Measurements from ENCODE around the gene ELAVL3.
"Not testable (repeated sequence)": the region's sequence is repeated elsewhere in the genome, so short reads cannot be mapped to it uniquely, and the experiment has no call there.

The ELAVL3 gene

DNA sequence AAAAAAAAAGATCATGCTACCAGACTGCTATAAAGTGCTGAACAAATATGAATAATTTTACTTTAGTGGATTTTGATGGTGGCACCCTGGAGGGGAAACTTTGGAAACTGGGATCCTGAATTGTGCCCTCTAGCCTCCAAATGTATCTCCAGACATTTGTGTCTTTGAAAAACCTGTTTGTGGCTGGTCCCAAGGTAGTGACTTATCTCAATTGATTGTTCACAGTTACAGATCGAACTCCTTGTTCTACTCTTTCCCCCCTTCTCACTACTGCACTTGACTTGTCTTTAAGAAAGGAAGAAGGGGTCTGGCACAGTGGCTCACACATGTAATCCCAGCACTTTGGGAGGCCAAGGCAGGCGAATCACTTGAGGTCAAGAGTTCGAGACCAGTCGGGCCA, 72.3 kb downstream of the ELAVL3 start:
- no peaks in the 10 kb centered on the region for H3K27me3 ChIP-seq (ENCODE audit: insufficient read depth, low read length, poor library complexity)
- no peaks in the 10 kb centered on the region for H3K4me1 ChIP-seq (ENCODE audit: control insufficient read depth, low read depth, low read length)
- no peak overlapping the region for H2AK5ac ChIP-seq (ENCODE audit: low read length)
- no peak overlapping the region for H4K5ac ChIP-seq (ENCODE audit: low read length)
- H3K4ac ChIP-seq (ENCODE audit: low read depth, low read length), result no peak overlapping the region
- no peak overlapping the region for H3K56ac ChIP-seq (ENCODE audit: low read length)
- H3K27ac ChIP-seq (ENCODE audit: low read depth, low read length), result no peak overlapping the region
- no peak overlapping the region for H3K9ac ChIP-seq (ENCODE audit: low read length)
- WGBS (ENCODE audit: extremely low coverage, insufficient coverage, low lambda C conversion rate), result no CpG with 5 or more reads among the region's 4 CpGs
- no peak overlapping the region for H2BK5ac ChIP-seq (ENCODE audit: low read length)
- H3K36me3 ChIP-seq (ENCODE audit: control insufficient read depth, insufficient read depth, low read length), result no peaks in the 10 kb centered on the region
- H3K4me2 ChIP-seq (ENCODE audit: low read length), result no peak overlapping the region
- H3K18ac ChIP-seq (ENCODE audit: low read length), result no peak overlapping the region
- DNase-seq, result no peak
- H3K23ac ChIP-seq (ENCODE audit: low read length), result no peak overlapping the region
- H4K8ac ChIP-seq (ENCODE audit: low read depth, low read length), result no peak overlapping the region
- H3K79me1 ChIP-seq (ENCODE audit: low read length), result no peaks in the 10 kb centered on the region
- H2BK15ac ChIP-seq (replicated peaks; ENCODE audit: low read depth), result no peak overlapping the region
- H2BK120ac ChIP-seq (ENCODE audit: low read depth, low read length), result no peak overlapping the region
- no peaks in the 10 kb centered on the region for H3K79me2 ChIP-seq (ENCODE audit: control insufficient read depth, insufficient read depth, low read length)
- H3K4me3 ChIP-seq (ENCODE audit: low read length), result no peak overlapping the region

DNA sequence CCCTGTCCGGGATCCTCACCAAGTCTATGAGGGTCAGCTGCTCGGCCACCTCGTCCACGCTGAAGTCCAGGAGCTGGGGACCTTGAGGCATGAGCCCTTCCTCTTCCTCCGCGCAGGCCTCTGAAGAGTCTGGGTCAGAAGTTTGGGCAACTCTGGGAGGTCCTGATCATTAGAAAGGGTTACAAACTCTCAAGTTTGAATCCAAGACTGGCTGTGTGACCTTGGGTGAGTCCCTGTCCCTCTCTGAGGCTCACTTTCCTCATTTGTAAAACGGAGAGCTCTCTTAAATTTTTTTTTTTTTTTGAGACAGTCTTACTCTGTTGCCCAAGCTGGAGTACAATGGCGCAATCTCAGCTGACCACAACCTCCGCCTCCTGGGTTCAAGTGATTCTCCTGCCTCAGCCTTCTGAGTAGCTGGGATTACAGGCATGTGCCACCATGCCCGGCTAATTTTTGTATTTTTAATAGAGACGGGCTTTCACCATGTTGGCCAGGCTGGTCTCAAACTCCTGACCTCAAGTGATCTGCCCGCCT, 74.1 kb downstream of the ELAVL3 start:
- not testable (repeated sequence) for H2BK5ac ChIP-seq (ENCODE audit: low read length); H3K4me2 ChIP-seq (ENCODE audit: low read length); H3K4ac ChIP-seq (ENCODE audit: low read depth, low read length); H3K79me2 ChIP-seq (ENCODE audit: control insufficient read depth, insufficient read depth, low read length); H3K4me3 ChIP-seq (ENCODE audit: low read length); H3K36me3 ChIP-seq (ENCODE audit: control insufficient read depth, insufficient read depth, low read length); H2BK120ac ChIP-seq (ENCODE audit: low read depth, low read length); H2AK5ac ChIP-seq (ENCODE audit: low read length); H3K79me1 ChIP-seq (ENCODE audit: low read length); H3K27ac ChIP-seq (ENCODE audit: low read depth, low read length); H3K4me1 ChIP-seq (ENCODE audit: control insufficient read depth, low read depth, low read length); H3K18ac ChIP-seq (ENCODE audit: low read length); H4K5ac ChIP-seq (ENCODE audit: low read length); H4K8ac ChIP-seq (ENCODE audit: low read depth, low read length); H2BK15ac ChIP-seq (replicated peaks; ENCODE audit: low read depth); H3K27me3 ChIP-seq (ENCODE audit: insufficient read depth, low read length, poor library complexity); DNase-seq; H3K23ac ChIP-seq (ENCODE audit: low read length)
- H3K9ac ChIP-seq (ENCODE audit: low read length), result peak overlapping the region; percentile 47
- H3K56ac ChIP-seq (ENCODE audit: low read length), result peak overlapping the region; percentile 61
- WGBS (ENCODE audit: extremely low coverage, insufficient coverage, low lambda C conversion rate), result no CpG with 5 or more reads among the region's 12 CpGs

DNA sequence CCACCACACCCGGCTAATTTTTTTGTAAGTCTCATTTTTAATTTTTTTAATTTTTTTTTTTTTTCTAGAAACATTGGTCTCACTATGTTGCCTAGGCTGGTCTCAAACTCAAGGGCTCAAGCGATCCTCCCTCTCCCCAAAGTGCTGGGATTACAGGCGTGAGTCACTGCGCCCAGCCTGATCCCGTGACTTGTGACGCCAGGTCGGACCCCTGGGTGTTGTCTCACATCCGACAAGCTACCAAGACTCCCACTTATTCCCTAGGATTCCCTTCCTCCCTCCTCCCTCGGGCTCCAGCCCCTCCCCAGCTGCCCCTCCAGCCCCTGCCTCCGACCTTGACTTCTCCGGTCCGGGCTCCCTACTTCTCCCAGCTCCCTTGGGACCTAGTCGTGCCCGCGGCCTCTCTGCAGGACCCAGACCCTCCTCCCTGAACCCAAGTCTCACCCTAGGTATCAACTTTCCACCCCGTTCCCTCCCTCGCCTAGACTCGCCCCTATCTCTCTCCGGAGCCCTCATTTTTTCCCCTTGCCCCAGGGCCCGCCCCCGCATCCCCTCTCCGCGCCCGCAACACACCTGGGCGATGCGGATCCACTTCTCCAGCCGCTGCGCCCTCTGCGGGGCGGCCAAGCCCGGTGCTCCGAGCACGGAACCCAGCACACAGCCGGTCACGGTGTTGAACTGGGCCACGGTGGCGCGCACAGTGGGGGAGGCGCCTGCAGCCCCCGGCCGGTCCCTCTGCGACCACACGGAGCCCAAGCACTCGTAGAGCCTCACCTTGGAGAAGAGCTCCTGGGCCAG, 74.8 kb downstream of the ELAVL3 start:
- Histone ChIP-seq H3K18ac (ENCODE audit: low read length) (no peak overlapping the region), H3K27me3 (ENCODE audit: insufficient read depth, low read length, poor library complexity) (no peaks in the 10 kb centered on the region), H3K23ac (ENCODE audit: low read length) (no peak overlapping the region), H3K79me1 (ENCODE audit: low read length) (no peaks in the 10 kb centered on the region), H2AK5ac (ENCODE audit: low read length) (no peak overlapping the region), H3K79me2 (ENCODE audit: control insufficient read depth, insufficient read depth, low read length) (no peaks in the 10 kb centered on the region), H3K27ac (ENCODE audit: low read depth, low read length) (no peak overlapping the region), H3K4me3 (ENCODE audit: low read length) (no peak overlapping the region), H3K4me2 (ENCODE audit: low read length) (no peak overlapping the region), H2BK15ac (replicated peaks; ENCODE audit: low read depth) (no peak overlapping the region), H2BK120ac (ENCODE audit: low read depth, low read length) (no peak overlapping the region), H2BK5ac (ENCODE audit: low read length) (no peak overlapping the region), H3K4ac (ENCODE audit: low read depth, low read length) (no peak overlapping the region), H3K9ac (ENCODE audit: low read length) (peak overlapping the region; percentile 47), H3K4me1 (ENCODE audit: control insufficient read depth, low read depth, low read length) (no peaks in the 10 kb centered on the region), H3K56ac (ENCODE audit: low read length) (peak overlapping the region; percentile 61), H4K8ac (ENCODE audit: low read depth, low read length) (no peak overlapping the region), H3K36me3 (ENCODE audit: control insufficient read depth, insufficient read depth, low read length) (no peaks in the 10 kb centered on the region), H4K5ac (ENCODE audit: low read length) (no peak overlapping the region)
- no CpG with 5 or more reads among the region's 44 CpGs for WGBS (ENCODE audit: extremely low coverage, insufficient coverage, low lambda C conversion rate)
- DNase-seq, result peak; percentile 62

DNA sequence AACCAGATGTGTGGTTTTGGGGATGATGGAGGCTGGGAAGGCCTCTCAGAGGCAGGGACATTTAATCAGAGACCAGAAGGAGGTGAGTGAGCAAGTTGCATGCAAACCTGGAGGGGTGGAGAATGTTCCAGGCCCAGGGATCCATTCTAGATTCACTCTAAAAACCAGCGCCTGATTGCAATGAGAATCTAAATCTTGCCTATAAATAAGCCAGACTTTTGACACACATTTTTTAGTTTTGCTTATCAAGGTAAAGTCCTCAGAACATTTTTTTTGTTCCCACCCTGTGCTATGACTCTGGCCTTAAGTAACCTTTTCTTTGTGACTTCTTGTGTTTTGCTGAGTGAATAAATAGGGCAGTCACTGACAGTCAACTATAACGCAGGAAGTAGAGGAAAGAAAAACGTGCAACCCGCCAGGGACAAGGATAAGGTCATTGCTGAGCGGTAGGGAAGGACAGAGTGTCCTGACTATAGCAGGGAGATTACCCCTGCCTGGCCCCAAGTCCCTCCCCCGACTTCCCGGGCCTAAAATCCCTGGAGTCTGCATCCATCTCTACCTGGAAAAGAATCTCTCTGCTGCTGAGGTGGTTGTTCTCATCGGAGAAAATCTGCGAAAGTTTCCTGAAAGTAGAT, 76.1 kb downstream of the ELAVL3 start:
- Histone ChIP-seq H4K5ac (ENCODE audit: low read length) (no peak overlapping the region), H3K79me2 (ENCODE audit: control insufficient read depth, insufficient read depth, low read length) (no peaks in the 10 kb centered on the region), H2BK15ac (replicated peaks; ENCODE audit: low read depth) (no peak overlapping the region), H3K9ac (ENCODE audit: low read length) (no peak overlapping the region), H4K8ac (ENCODE audit: low read depth, low read length) (no peak overlapping the region), H3K56ac (ENCODE audit: low read length) (no peak overlapping the region), H2AK5ac (ENCODE audit: low read length) (no peak overlapping the region), H2BK5ac (ENCODE audit: low read length) (no peak overlapping the region), H3K4ac (ENCODE audit: low read depth, low read length) (no peak overlapping the region), H2BK120ac (ENCODE audit: low read depth, low read length) (no peak overlapping the region), H3K23ac (ENCODE audit: low read length) (no peak overlapping the region), H3K79me1 (ENCODE audit: low read length) (no peaks in the 10 kb centered on the region), H3K18ac (ENCODE audit: low read length) (no peak overlapping the region), H3K27ac (ENCODE audit: low read depth, low read length) (no peak overlapping the region), H3K4me1 (ENCODE audit: control insufficient read depth, low read depth, low read length) (no peaks in the 10 kb centered on the region), H3K4me3 (ENCODE audit: low read length) (no peak overlapping the region), H3K27me3 (ENCODE audit: insufficient read depth, low read length, poor library complexity) (no peaks in the 10 kb centered on the region), H3K36me3 (ENCODE audit: control insufficient read depth, insufficient read depth, low read length) (no peaks in the 10 kb centered on the region), H3K4me2 (ENCODE audit: low read length) (no peak overlapping the region)
- DNase-seq, result no peak
- WGBS (ENCODE audit: extremely low coverage, insufficient coverage, low lambda C conversion rate), result no CpG with 5 or more reads among the region's 9 CpGs

DNA sequence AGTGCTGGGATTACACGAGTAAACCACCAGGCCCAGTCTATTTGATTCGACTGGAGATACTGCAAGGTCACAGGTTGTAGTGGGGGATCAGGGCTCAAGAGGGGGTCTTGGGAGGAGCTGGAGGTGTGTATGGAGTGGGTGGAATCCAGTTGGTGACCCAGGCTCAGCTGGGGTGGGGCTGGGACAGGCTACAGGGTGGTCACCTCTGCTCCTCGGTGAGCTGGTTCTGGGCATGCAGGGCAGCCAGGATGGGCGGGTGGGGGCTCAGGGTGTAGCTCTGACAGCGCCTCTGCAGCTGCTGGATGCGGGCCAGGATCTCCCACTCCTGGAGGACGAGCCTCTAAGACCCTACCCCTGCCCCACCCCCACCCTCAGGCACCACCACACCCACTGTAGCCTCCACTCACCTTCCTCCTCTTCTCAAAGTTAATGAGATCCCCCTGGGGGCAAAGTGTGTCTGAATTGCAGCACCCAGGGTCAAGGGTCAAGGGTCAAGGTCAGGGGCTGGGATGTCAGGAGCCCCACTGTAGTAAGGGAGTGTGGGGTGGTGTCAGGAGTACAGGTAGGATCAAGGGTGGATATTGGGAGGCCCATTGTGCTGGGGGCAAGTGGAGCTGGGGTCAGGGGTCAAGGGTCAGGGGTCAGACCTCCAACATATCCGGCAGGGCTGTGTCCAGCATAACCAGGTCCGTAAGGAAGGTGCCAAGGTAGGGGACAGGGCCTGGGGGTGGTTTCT, 78.9 kb downstream of the ELAVL3 start:
- WGBS (ENCODE audit: extremely low coverage, insufficient coverage, low lambda C conversion rate), result no CpG with 5 or more reads among the region's 9 CpGs
- Histone ChIP-seq H2BK120ac (ENCODE audit: low read depth, low read length) (no peak overlapping the region), H3K4me3 (ENCODE audit: low read length) (no peak overlapping the region), H3K23ac (ENCODE audit: low read length) (no peak overlapping the region), H3K18ac (ENCODE audit: low read length) (no peak overlapping the region), H3K9ac (ENCODE audit: low read length) (no peak overlapping the region), H3K4me1 (ENCODE audit: control insufficient read depth, low read depth, low read length) (no peaks in the 10 kb centered on the region), H3K36me3 (ENCODE audit: control insufficient read depth, insufficient read depth, low read length) (no peaks in the 10 kb centered on the region), H3K4ac (ENCODE audit: low read depth, low read length) (no peak overlapping the region), H3K27ac (ENCODE audit: low read depth, low read length) (no peak overlapping the region), H4K8ac (ENCODE audit: low read depth, low read length) (no peak overlapping the region), H3K27me3 (ENCODE audit: insufficient read depth, low read length, poor library complexity) (no peaks in the 10 kb centered on the region), H2BK15ac (replicated peaks; ENCODE audit: low read depth) (no peak overlapping the region), H3K56ac (ENCODE audit: low read length) (no peak overlapping the region), H3K4me2 (ENCODE audit: low read length) (no peak overlapping the region), H3K79me1 (ENCODE audit: low read length) (no peaks in the 10 kb centered on the region), H2AK5ac (ENCODE audit: low read length) (no peak overlapping the region), H4K5ac (ENCODE audit: low read length) (no peak overlapping the region), H2BK5ac (ENCODE audit: low read length) (no peak overlapping the region), H3K79me2 (ENCODE audit: control insufficient read depth, insufficient read depth, low read length) (no peaks in the 10 kb centered on the region)
- DNase-seq, result no peak
